A673 (cell line): ENCODE measurements around the gene DTWD2. TPM values are rescaled to one million over a fixed set of nuclear protein-coding genes. Genes with fewer than 3 reads are reported as not detected.

Experiments used
- BruUV-seq: library from RNA; stranded (reverse); fragments of 400-500 nt; replicated peaks from 2 replicates; lab custom pipeline; 2021; lab: Mats Ljungman, UMichigan
- CTCF ChIA-PET: fragments of 300-600 bp; sonication (Branson Sonifier 250); formaldehyde crosslinking; loops from one replicate; lab custom pipeline; 2022; ENCODE audit warnings: antibody characterized with exemption; lab: Charles Lee
- POLR2A ChIA-PET: fragments of 300-600 bp; sonication (Branson Sonifier 250); formaldehyde crosslinking; loops from one replicate; lab custom pipeline; 2022; ENCODE audit warnings: antibody characterized with exemption; ENCODE audit not compliant: low non-redundant PET; lab: Charles Lee
- DNase-seq: peaks from one replicate; pipeline ENCODE4 v3.0.0-alpha.2; 2015; ENCODE audit warnings: low spot score
- H3K27ac ChIP-seq: fragments of 200-600 bp; sonication (generic); 2 replicates; pipeline ENCODE4 v1.5.1; 2016; ENCODE audit warnings: mixed run types, low read depth, mild to moderate bottlenecking, mixed read lengths, antibody characterized with exemption, low read length; ENCODE audit not compliant: poor library complexity, severe bottlenecking
- H3K27me3 ChIP-seq: fragments of 200-600 bp; sonication (generic); replicated peaks from 2 replicates; pipeline ENCODE4 v1.6.1; 2017; ENCODE audit warnings: mixed run types, low read depth, mild to moderate bottlenecking, mixed read lengths, antibody characterized with exemption, low read length; ENCODE audit not compliant: insufficient read depth, poor library complexity
- H3K36me3 ChIP-seq: fragments of 200-600 bp; sonication (generic); 2 replicates; pipeline ENCODE4 v1.6.1; 2016; ENCODE audit warnings: mixed run types, mild to moderate bottlenecking, mixed read lengths, antibody characterized with exemption, low read length; ENCODE audit not compliant: insufficient read depth, poor library complexity, severe bottlenecking
- H3K4me1 ChIP-seq: fragments of 200-600 bp; sonication (generic); 2 replicates; pipeline ENCODE4 v1.6.1; 2017; ENCODE audit warnings: mixed run types, mild to moderate bottlenecking, mixed read lengths, antibody characterized with exemption, low read length; ENCODE audit not compliant: insufficient read depth, poor library complexity, severe bottlenecking
- H3K4me3 ChIP-seq: fragments of 200-600 bp; sonication (generic); 2 replicates; pipeline ENCODE4 v1.5.1; 2016; ENCODE audit warnings: low read depth, mixed run types, mild to moderate bottlenecking, mixed read lengths, low read length; ENCODE audit not compliant: poor library complexity, severe bottlenecking
- H3K9me3 ChIP-seq: fragments of 200-600 bp; sonication (generic); 2 replicates; pipeline ENCODE4 v1.6.1; 2016; ENCODE audit warnings: mixed run types, low read depth, mild to moderate bottlenecking, mixed read lengths, antibody characterized with exemption, low read length; ENCODE audit not compliant: poor library complexity, severe bottlenecking
- CTCF ChIP-seq: fragments of 300-800, 200-600 bp; sonication (generic); conservative IDR thresholded peaks from 2 replicates; pipeline ENCODE4 v1.5.1; 2017; ENCODE audit warnings: low read depth, mild to moderate bottlenecking, antibody characterized with exemption, low read length, moderate library complexity, mixed read lengths
- EZH2 ChIP-seq: fragments of 200-600 bp; sonication (generic); IDR thresholded peaks from 2 replicates; pipeline ENCODE4 v1.6.1; 2017; ENCODE audit warnings: borderline replicate concordance, low read depth, mild to moderate bottlenecking, mixed read lengths, antibody characterized with exemption, low read length; ENCODE audit not compliant: poor library complexity, severe bottlenecking
- intact Hi-C: fragments of 100-400 bp; cut with micrococcal nuclease; formaldehyde crosslinking; loops from one replicate; pipeline ENCODE4 v1.10.0; 2022; ENCODE audit not compliant: unreplicated experiment
- total RNA-seq: library from RNA; stranded (reverse); gene quantifications from 2 replicates; pipeline ENCODE4 v1.2.3, GENCODE V29; 2021

DTWD2 gene
- total RNA-seq, 1 experiment from 2014 or later, result 12.1 TPM

GRCh38 chr5:118875131-118875530, 113.2 kb downstream of the DTWD2 start:
- Histone ChIP-seq H3K4me1 (no peaks in the 10 kb centered on the region), H3K27ac (no peak overlapping the region), H3K36me3 (no peaks in the 10 kb centered on the region), H3K4me3 (no peak overlapping the region), H3K27me3 (no peaks in the 10 kb centered on the region), H3K9me3 (peaks cover 3% of the 10 kb centered on the region)
- POLR2A ChIA-PET, result no interaction called here
- BruUV-seq, result no TSS peak
- CTCF ChIA-PET, result no interaction called here
- intact Hi-C loops, result no loop called here
- no peak for TF ChIP-seq CTCF
- no peak for TF ChIP-seq EZH2
- no peak for DNase-seq

GRCh38 chr5:118873417-118873816, 114.9 kb downstream of the DTWD2 start:
- ChIA-PET CTCF (no interaction called here), POLR2A (no interaction called here)
- peaks cover 3% of the 10 kb centered on the region for H3K9me3 ChIP-seq
- no peaks in the 10 kb centered on the region for H3K27me3 ChIP-seq
- DNase-seq, result no peak
- no peaks in the 10 kb centered on the region for H3K4me1 ChIP-seq
- no TSS peak for BruUV-seq
- TF ChIP-seq EZH2 (no peak), CTCF (no peak)
- H3K4me3 ChIP-seq, result no peak overlapping the region
- H3K36me3 ChIP-seq, result no peaks in the 10 kb centered on the region
- intact Hi-C loops, result no loop called here
- no peak overlapping the region for H3K27ac ChIP-seq

- Histone ChIP-seq H3K9me3 (no peaks in the 10 kb centered on the region), H3K27ac (no peak overlapping the region), H3K27me3 (no peaks in the 10 kb centered on the region), H3K4me3 (no peak overlapping the region), H3K4me1 (no peaks in the 10 kb centered on the region), H3K36me3 (no peaks in the 10 kb centered on the region)
- no peak for DNase-seq
- CTCF ChIA-PET, result no interaction called here
- TF ChIP-seq CTCF, result no peak
- intact Hi-C loops, result no loop called here
- POLR2A ChIA-PET, result no interaction called here
- no TSS peak for BruUV-seq
Observed at GRCh38 chr5:118863345-118863744, 125.0 kb downstream of the DTWD2 start.
